ENCODE results near the gene RPL36.

GRCh38 chr19:5694167-5694955, 4.3 kb downstream of the RPL36 start:
- TF ChIP-seq CTCF (IDR thresholded peaks at IDR 0.05; ENCODE audit: insufficient read depth, low read length, poor library complexity, severe bottlenecking) (no peak), EZH2phosphoT487 (conservative IDR thresholded peaks at IDR 0.05; ENCODE audit: low read length) (no peak)
